ENCODE results near the gene CYREN.
A peak's percentile ranks its signal among the peaks of the same experiment; 100 is the strongest.
"Not testable (repeated sequence)": the region's sequence is repeated elsewhere in the genome, so short reads cannot be mapped to it uniquely, and the experiment has no call there.

Gene CYREN

DNA sequence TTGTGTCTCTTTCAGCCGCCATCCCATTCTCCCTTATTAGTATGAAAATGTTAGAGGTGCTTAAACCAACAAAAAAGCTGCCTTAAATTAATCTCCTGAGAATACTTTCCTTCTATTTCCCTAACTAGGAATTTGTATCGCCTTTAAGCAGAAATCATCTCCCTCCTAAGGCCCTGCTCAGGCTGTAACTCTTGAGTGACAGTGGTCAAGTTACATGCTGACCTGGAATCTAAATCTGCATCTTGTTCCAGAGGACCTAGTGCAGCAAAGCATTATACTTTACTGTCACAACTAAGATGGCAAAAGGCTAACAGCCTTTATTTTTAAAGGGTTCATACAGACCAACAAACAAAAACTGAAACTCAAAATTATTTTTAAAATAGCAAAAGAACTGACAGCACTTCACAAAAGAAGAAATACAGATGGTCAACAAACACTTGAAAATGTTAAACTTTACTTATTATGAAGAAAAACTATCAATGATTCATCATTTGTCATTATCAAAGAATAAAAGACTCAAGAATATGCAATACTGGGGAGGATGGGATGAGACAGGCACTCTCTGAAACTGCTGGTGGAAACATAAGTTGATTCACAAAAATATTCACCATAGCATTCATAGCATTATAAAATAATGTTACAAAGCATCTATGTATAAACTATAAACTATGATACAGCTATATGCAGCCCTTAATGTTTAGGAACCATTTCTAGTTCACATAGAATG lies 11.0 kb downstream of the CYREN start:
- no peak for DNase-seq (ENCODE audit: low spot score)

DNA sequence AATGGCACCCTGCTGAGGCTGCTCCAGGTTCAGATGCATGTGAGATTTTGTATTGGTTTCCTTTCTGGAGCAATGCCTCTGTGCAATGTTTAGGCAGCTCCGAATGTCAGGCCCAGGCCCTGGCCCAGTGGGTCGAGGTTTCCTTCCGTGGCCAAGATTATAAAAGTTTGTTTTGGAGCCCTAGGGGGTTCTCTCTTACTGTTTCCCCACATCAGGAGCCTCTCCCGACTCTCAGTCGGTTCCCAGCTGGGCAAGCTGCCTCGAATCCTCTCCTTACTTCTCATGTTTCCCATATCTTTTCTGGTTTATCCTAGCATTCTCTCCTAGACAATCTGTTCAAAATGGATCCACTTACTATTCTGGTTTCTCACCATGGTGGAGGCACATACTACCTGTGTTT lies 11.6 kb downstream of the CYREN start:
- DNase-seq (ENCODE audit: low spot score) = no peak

DNA sequence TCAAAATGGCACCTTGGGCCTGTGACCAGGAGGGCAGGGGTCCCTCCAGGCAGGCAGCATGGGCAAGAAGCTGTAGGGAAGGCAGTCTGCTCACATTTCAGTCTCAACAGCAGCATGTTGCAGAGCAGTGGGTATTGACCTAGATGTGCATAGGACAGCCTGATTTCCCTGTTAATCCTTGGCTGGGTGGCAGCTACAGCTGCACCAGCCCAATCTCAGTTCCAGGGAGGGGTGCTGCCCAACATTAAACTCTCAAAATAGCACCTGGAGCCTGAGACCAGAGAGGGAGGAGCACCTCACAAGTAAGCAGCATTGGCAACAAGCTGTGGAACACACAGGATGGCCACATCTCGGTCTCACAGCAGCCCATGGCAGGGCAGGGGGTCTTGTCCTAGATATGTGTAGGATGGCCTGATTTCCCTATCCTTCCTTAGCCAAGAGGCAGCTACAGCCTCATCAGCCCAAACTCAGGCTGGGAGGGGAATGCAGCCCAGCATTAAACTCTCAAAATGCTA lies 12.3 kb downstream of the CYREN start:
- DNase-seq (ENCODE audit: low spot score) = no peak

DNA sequence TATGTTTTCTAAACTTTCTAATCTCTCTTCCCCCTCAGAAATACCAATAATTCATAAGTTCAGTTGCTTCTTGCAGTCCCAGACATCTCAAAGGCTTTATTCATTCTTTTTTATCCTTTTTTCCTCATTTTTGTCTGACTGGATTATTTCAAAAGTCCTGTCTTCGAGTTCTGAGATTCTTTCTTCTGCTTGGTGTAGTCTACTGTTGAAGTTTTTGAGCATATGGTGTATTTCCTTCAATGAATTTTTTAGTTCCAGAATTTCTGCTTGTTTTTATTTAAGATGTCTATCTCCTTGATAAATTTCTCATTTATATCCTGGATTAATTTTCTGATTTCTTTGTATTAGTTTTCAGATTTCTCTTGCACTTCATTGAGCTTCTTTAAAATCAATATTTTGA lies 14.2 kb downstream of the CYREN start:
- DNase-seq (ENCODE audit: low spot score) = no peak

DNA sequence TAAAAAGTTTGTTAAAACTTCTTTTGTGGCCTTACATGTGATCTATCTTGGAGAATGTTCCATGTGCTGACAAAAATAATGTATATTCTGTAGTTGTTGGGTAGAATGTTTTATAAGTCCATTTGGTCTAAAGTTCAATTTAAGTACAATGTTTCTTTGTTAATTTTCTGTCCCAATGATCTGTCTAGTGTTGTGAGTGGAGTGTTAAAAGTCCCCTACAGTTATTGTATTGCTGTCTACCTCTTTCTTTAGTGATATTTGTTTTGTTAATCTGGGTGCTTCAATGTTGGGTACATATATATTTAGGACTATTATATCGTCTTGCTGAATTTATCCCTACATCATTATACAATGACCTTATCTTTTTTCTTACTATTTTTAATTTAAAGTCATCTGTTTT lies 15.8 kb downstream of the CYREN start:
- no peak for DNase-seq (ENCODE audit: low spot score)

DNA sequence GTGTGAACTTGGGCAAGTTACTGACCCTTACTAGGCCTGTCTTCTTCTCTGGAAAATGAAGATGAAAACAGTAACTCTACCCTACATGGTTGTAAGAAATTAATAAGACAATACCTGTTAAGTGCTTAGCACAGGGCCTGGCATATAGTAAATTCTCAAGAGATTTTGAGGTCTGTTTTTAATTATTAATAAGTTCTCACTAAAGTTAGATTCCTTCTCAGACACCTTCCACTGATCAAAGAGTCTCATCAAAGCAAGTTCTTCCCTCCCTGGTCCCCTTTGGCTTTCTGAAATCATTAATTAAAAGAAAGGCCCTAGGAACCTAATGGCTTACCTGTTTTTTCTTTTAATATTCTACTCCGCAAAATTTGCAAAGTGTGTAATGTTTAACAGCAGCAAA lies 18.1 kb downstream of the CYREN start:
- DNase-seq (ENCODE audit: low spot score) = no peak

DNA sequence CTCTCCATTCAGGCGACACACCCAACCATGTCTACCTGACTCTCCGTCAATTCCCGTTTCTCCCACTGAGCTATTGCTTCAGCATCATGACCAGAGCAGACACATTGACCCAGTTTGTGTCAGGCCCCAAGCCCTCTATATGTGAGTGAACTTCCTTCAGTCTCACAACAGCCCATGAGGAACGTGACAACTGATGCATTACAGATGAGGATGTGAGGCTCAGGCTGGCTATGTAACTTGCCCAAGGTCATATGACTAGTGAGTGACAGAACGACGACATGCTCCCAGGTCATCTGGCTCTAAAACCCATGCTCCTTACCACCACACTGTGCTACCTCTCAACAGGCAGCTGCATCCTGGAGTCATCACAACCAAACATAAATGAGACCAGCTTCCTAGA lies 19.0 kb downstream of the CYREN start:
- DNase-seq (ENCODE audit: low spot score) = no peak

DNA sequence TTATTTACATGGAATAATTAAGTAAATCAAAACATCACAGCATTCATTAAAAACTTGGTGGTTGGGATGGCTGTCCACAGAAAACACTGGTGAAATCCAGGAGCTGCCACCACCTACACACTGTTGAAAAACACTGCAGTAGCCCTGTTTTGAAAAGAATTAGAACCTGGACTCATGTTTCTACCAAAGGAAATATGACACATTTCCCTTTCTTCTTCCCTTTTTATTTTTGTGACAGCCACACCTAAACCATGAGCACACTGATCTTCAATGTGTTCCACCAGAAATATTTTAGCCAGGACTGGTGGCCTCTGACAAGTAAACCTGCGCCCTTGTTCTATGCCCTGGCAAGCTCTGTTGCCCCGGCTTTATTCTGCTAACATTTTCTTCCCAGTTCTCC lies 19.4 kb downstream of the CYREN start:
- no peak for DNase-seq (ENCODE audit: low spot score)

DNA sequence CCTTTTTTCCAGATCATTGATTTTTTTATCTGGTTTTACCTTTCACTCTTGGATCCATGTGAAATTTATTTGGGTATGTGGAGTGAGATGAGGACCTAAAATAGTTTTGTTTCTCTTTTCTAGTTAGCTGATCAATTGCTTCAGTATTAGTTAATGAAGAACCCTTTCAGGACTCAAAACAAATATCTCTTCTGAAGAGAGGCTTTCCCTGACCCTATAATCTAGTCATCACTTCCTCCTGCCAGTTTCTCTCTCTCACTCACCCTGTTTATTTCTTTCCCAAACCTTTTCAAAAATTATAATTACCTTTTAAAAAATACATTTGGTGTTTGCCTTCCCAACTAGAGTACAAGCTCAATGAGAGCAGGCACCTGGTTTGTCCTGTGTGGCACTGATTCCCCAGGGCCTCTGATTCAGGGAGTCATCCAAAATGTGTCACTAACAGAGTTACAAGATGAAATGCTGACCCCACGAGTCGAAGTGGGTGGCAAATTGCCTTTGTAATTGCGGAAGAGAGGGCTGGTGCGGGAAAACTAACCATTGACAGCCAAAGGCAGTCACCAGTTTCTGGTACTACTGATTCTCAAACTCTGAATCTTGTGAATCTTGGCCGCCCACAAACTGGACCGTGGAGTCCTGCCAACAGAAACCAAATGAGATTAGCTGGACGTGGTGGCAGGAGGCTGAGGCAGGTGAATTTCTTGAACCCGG lies 20.3 kb downstream of the CYREN start:
- no peak for DNase-seq (ENCODE audit: low spot score)

DNA sequence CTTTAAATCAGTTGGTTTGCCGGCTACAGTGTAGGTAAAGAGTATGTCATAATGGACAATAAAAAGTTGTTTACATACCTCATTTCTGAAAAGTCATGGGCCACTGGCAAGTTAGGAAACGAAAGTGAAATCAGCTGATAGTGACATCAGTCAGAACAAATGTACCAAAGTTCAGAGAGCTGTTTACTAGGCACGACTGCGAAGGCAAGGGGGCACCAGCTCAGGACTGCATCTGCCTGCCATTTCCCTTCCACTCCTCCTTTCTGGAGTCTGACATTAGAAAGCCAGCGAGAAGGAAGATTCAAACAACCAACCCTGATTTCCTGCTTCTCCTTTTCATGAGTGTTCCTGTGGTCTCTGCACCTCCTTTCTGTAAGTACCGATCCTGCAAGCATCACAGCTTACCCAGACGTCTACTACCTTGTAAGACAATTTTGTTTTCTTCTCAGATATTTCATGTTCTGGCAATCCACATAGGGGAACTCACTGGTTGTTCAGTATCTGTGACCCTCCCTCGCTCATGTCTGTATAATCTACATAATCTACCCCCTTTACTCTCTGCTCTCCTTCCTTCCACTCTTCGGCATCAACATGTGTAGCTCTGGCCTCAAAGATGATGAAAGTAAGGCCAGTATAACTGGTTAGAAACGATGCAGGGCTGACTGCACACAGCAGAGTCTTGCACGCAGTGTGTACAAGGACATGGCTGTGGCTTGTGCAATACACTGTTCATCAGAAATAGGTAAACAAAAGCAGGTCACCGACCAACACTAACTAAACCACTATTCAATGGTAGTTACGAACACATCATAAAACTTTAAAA lies 22.4 kb downstream of the CYREN start, which contains the start of gene TMEM140:
Gene TMEM140 (plus strand): TSS at position 174 of the 823 bp plus-strand sequence. CDS start 16,370 bp downstream, outside the sequence.
- peak; percentile 76 for DNase-seq (ENCODE audit: low spot score)

DNA sequence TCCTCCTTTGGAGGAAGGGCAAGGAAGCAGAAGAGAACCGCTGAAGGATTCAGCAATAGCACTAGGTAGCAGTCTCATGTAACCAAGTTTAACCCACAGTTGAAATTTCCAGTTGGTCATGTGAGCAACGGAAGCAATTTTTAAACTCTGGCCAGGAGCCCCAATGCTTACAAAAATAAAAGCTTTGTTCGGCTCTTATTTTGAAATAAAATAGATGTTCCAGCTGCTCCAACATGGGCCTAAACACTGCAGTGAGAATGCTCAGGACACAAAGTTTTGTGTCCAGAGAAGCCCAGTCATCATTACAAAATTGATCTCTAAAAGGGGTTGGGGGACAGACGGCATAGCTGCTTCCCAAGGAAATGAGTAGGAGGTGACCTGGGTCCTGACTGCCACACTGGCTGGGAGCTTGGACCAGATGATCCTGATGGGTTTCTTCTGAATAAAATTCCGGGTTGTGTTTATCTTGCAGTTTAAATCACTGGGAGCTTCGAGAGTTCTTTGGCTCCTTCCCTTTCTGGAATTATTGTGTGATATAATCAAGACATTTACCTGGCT lies 23.1 kb downstream of the CYREN start:
- DNase-seq (ENCODE audit: low spot score) = peak; percentile 71

DNA sequence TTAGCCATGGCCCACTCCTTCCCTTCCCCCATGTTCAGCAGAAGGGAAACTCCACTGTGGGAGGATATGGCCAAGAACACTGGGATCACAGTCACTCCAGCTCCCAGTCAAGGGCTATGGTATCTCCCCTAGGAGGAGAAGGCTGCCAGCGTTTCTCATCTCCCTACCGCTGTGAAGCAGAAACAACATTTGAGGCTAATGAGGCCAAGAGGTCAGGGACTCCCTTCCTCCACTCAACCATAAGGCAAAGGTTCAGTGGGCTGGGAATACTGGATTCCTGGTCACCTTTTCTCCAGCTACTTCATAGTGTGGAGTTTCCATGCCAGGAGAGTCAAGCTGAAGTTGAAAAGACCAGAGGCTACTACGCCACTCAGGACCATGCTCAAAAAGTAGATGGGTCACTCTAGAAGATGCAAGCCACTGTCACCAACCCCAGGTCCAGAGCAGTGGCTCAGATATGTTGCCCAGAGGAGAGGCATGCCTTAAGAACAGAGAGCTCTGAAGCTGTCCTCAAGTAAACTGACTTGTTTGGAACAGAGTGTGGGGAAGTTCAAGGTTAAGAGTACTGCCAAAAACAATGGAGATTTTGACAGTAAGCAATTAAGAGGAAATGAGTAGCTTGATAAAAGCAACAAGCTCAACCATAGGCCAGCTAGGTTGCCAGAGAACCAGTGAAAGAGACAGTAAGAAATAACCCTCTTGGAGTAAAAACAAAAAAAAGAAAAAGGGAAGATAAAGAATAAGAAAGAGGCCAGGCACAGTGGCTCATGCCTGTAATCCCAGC lies 26.4 kb downstream of the CYREN start:
- DNase-seq (ENCODE audit: low spot score) = no peak

DNA sequence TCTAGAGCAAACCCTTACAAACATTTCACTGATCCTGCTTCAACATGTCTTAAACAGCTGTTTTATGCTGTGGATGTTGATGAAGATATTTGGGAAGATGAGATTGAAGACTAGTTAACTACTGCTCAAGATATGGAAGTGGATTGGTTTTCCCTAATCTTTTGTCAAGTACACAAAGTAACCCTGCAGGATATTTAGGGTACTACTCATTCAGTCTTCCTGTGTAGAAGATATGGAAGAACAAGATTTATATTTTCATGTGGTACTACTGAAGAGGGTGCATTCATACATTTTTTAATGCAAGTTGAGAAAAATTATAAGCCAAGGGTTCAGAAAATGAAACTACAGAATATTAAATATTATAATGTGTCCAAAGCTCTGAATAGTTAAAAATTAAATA lies 40.9 kb downstream of the CYREN start:
- no peak for DNase-seq (ENCODE audit: low spot score)

DNA sequence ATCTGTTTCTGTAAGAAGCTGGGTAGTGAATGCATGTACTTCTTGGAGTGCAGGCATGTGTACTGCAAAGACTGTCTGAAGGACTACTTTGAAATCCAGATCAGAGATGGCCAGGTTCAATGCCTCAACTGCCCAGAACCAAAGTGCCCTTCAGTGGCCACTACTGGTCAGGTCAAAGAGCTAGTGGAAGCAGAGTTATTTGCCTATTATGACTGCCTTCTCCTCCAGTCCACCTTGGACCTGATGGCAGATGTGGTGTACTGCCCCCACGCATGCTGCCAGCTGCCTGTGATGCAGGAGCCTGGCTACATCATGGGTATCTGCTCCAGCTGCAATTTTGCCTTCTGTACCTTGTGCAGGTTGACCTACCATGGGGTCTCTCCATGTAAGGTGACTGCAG lies 41.6 kb downstream of the CYREN start:
- no peak for DNase-seq (ENCODE audit: low spot score)

DNA sequence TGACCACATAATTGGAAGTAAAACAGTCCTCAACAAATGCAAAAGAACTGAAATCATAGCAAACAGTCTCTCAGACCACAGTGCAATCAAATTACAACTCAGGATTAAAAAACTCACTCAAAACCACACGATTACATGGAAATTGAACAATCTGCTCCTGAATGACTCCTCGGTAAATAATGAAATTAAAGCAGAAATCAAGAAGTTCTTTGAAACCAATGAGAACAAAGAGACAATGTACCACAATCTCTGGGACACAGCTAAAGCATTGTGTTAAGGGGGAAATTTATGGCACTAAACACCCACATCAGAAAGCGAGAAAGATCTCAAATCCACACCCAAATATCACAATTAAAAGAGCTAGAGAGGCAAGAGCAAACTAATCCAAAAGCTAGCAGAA lies 45.9 kb downstream of the CYREN start:
- not testable (repeated sequence) for DNase-seq (ENCODE audit: low spot score)

DNA sequence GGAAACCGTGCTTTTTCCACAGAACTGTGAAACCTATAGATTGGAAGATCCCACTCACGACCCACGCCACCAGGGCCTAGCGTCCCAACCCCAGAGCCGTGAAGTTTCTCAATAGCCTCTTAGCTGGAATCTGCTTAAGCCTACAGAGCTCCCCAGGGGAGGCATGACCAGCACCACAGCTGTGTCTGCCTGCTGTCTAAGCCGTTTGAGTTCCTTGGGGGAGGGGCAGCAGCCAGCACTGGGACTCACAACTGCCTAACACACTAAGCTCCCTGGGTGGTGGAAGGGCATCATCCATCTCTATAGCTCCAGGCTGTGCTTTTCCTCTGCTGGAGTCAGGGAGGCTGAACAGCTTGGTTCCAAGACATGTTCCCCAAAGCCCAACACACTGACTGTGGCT lies 48.6 kb downstream of the CYREN start:
- no peak for DNase-seq (ENCODE audit: low spot score)

DNA sequence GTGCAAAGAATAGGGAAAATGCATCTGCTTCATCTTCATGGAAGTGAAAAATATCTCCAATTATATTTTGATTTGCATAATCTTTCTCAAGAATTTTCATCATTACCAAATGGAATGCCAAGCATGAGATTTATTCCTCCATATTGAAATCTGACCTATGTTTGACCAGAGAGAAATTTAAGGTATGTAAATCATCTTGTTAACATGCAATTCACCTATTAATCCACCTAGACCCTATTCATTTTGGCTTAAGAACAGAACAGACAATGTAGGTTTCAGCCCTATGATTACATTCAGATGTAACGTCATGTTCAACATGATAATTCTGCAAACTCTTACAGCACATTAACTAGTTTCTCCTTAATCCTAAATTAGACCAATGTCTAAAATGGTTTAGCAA lies 53.4 kb downstream of the CYREN start:
- no peak for DNase-seq (ENCODE audit: low spot score)
